GM12874 (cell line): ENCODE results near the gene FSIP1.

ENCODE experiments used
- TF ChIP-seq, protein P1 (sequence below): IDR thresholded peaks from 2 replicates; pipeline ENCODE4 v1.5.1; 2011; ENCODE audit warnings: low read depth, mild to moderate bottlenecking, control low read depth, low read length, moderate library complexity; ENCODE audit not compliant: insufficient read depth

The FSIP1 gene

DNA sequence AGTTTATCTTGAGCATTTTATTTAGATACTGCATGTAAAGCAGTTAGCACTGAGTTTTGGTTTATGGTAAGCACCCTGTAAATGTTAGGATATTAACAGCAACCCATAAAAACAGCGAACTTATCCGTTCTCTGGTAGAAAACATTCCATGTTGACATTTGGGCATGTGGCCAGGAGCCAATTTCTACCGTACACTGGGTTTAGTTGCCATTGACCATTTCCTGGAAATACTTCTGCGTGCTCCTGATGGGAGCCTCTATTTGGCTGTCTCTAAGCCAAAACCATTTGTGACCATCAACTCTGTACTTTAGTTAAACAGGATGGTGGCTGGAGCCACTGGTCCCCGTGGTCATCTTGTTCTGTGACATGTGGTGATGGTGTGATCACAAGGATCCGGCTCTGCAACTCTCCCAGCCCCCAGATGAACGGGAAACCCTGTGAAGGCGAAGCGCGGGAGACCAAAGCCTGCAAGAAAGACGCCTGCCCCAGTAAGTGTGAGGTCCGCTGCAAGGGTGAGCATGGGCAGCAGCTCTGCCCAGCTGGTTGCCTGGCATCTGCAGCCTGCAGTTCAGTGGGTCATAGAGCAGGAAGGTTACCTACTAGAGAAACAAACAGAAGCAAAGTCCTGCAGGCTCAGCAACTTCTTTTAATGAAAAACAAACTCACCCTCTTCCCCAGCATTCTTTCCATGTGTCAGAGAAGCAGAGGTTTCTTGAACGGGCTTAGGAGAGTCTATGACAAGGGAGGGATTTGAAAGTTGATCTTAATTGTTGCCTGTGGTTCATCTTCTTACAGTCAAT lies 194.7 kb downstream of the FSIP1 start:
- TF ChIP-seq, protein P1, sequence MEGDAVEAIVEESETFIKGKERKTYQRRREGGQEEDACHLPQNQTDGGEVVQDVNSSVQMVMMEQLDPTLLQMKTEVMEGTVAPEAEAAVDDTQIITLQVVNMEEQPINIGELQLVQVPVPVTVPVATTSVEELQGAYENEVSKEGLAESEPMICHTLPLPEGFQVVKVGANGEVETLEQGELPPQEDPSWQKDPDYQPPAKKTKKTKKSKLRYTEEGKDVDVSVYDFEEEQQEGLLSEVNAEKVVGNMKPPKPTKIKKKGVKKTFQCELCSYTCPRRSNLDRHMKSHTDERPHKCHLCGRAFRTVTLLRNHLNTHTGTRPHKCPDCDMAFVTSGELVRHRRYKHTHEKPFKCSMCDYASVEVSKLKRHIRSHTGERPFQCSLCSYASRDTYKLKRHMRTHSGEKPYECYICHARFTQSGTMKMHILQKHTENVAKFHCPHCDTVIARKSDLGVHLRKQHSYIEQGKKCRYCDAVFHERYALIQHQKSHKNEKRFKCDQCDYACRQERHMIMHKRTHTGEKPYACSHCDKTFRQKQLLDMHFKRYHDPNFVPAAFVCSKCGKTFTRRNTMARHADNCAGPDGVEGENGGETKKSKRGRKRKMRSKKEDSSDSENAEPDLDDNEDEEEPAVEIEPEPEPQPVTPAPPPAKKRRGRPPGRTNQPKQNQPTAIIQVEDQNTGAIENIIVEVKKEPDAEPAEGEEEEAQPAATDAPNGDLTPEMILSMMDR = no peak

DNA sequence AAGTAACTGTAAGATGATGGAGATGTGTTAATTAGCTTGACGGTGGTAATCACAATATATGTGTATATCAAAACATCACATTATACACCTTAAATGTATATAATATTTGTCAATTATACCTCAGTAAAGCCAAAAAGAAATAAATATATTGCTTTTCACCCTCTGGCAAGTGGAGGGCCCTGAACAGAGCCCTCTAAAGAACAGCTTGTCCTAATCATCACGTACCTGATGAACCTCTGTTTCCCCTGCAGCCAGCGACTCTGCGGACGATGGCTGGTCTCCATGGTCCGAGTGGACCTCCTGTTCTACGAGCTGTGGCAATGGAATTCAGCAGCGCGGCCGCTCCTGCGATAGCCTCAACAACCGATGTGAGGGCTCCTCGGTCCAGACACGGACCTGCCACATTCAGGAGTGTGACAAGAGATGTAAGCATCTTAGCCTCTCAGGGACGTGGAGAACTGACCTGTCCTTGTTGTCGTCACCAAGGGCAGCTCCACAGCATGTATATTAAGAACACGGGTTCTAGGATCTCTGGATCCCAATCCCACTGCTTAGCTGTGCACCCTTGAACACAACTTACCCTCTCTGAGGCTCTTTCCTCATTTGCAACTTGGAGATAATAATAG lies 195.4 kb downstream of the FSIP1 start:
- TF ChIP-seq, protein P1 = no peak

DNA sequence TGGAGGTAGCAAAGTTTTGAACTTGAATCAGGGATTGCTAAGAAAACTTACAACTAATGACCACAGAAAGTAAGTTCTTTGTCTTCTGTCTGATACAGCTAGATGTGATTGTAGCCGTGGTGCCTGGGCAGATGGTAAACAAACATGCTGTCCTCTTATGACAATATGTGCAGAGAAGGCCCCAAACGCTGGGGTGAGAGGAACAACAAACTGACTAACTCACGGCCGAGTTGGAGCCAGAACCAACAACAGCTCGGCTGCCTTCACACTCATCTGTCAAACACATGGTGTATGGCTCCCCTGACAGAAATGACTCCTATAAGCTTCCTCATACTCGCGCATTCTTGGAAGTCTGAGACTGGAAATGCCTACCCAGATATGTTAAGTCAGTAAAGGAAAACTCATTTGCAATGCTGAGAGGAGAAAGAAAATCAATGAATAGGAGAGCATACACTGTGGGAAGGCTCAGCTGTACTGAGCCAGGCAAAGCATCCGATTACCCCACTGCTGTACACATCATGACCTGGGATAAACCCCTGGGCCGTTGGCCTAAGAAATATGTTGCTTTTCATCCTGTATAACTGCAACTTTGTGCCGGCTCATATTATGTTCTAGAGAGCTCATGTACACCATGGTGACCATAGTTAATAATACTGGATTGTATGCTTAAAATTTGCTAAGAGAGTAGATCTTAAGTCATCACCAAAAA lies 196.1 kb downstream of the FSIP1 start:
- TF ChIP-seq, protein P1 = no peak

DNA sequence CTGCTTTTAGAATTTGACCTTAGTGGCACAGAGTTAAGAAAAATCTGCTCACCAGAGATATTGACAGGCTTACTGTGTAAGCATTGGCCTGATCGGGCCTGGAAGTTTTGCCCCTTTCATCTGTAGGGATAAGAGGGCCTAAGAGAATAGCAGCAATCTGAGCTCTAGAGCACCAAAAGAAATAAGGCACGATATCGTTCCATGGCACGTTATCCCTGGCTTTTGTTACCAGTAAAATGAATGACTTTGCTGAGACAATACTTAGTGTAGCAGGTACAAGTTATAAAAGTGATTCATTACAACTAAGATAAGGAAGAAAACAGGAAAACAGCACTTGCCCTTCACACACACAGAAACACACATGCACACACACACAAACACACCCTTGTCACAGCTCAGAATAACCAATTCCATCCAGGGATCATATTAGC lies 196.8 kb downstream of the FSIP1 start:
- TF ChIP-seq, protein P1 = no peak

DNA sequence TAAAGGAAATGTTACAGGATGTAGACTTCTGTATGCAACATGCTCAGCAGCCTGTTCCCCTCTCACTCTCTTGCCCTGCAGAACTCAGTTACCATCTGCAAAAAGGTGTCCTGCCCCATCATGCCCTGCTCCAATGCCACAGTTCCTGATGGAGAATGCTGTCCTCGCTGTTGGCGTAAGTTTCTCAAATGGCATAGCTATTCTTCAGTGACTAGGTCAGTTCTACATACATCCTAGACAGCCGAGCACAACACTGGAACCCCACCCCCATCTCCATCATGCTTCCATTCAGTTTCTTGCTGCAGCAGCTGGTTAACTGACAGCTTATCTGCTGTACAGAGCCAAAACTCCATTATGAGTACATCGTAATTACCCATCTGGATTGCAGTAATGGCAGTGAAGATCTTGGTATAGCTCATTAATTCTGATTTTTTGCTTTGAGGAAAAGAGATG lies 197.2 kb downstream of the FSIP1 start:
- TF ChIP-seq, protein P1 = no peak

DNA sequence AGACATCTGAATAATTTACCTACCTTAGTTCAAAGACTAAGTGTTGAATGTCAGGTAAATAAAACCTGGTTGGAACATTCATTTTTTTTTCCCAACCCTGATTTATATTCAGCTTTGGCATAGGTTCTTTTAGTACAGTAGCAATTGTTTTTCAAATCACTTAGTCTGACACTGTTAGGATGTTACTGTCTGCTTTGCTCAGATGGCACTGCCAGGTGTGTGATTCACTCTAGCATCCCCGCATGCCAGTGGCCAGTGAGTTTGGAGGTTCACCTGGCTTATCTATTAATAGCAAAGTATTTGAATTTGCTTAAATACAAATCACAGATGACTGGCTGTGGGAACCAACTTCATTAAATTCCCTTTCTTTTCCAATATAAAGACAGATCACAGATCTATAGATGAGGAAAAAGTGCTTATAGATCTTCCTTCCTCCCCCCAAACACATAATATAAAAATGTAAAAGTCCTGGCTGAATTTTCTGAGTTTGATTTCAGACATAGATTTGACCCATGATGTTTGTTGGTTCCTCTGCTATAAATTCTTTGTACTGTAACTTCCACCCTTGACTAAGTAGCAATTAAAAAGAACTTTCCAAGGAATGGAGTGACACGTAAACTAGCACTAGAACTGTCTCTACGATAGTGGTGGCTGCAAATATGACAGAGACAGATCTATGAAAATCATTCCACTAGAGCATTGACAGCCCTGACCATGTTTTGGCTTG lies 197.8 kb downstream of the FSIP1 start:
- TF ChIP-seq, protein P1 = no peak

DNA sequence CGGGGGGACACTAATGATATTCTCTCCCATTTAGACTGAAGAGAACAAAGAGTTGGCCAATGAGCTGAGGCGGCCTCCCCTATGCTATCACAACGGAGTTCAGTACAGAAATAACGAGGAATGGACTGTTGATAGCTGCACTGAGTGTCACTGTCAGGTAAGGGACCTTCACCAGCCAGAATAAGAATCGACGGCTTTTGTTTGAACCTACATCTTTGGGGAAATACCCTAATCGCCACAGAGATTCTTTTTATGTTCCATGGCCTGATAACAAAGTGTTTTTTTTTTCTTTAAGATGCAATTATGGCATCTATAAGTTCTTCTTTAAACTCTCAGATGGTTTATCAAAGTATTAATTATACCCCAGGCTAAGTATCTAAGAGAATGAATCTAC lies 198.4 kb downstream of the FSIP1 start:
- TF ChIP-seq, protein P1 = no peak
